Mesothelial cell of epicardium (in vitro differentiated cells): ENCODE data around the gene MED13L. TPM values are rescaled to one million over a fixed set of nuclear protein-coding genes. Genes with fewer than 3 reads are reported as not detected.

ENCODE experiments used
- DNase-seq, 2 experiments: peaks; one replicate each; pipeline ENCODE4 v3.0.0; 2021; ENCODE audit warnings: low spot score in 2 of 2; ENCODE audit not compliant: unreplicated experiment in 2 of 2
- H3K27ac Mint-ChIP-seq: 2 replicates; pipeline ENCODE4 v1.8.0; 2021; ENCODE audit warnings: mixed read lengths
- H3K27me3 Mint-ChIP-seq: 2 replicates; pipeline ENCODE4 v1.8.0; 2021; ENCODE audit warnings: low read depth, mixed read lengths
- H3K36me3 Mint-ChIP-seq: 2 replicates; pipeline ENCODE4 v1.8.0; 2021; ENCODE audit warnings: mixed read lengths
- H3K4me1 Mint-ChIP-seq: 2 replicates; pipeline ENCODE4 v1.8.0; 2021; ENCODE audit warnings: mixed read lengths
- H3K4me3 Mint-ChIP-seq: 2 replicates; pipeline ENCODE4 v1.8.0; 2021; ENCODE audit warnings: mild to moderate bottlenecking, moderate library complexity, mixed read lengths
- H3K9me3 Mint-ChIP-seq: 2 replicates; pipeline ENCODE4 v1.8.0; 2021; ENCODE audit warnings: mixed read lengths
- total RNA-seq: library from RNA; stranded (reverse); gene quantifications from 3 replicates; pipeline ENCODE4 v1.2.1, GENCODE V29; 2021
- TF ChIP-seq, protein P1 (sequence below): fragments of 200-600 bp; sonication (generic); IDR thresholded peaks from one replicate; pipeline ENCODE4 v1.5.0; 2021; ENCODE audit warnings: antibody characterized with exemption; ENCODE audit not compliant: unreplicated experiment

Gene MED13L
- total RNA-seq, 1 donor from 2014 or later = 179 TPM

DNA sequence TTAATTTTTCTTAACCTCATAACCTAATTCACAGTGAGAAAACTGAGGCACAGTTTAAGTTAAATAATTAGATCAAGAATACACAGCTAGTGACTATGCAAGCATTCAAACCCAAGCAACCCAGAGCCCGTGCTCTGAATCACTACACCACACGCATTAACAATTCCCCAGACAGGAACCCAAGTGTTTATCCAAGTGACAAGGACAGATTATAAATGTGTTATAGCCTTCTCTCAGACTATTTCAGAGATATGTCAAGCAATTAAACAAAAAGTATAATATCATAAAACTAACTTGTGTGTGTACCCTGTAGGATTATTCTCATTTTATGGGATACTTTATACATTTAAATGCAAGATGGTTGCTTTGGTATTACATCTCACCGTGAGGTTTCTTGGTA lies 43.8 kb downstream of the MED13L start:
- Mint-ChIP-seq H3K27ac (no peak overlapping the region), H3K27me3 (no peaks in the 10 kb centered on the region), H3K36me3 (peaks cover 2% of the 10 kb centered on the region), H3K4me1 (peaks cover 24% of the 10 kb centered on the region), H3K4me3 (no peak overlapping the region), H3K9me3 (no peaks in the 10 kb centered on the region)
- TF ChIP-seq, protein P1, sequence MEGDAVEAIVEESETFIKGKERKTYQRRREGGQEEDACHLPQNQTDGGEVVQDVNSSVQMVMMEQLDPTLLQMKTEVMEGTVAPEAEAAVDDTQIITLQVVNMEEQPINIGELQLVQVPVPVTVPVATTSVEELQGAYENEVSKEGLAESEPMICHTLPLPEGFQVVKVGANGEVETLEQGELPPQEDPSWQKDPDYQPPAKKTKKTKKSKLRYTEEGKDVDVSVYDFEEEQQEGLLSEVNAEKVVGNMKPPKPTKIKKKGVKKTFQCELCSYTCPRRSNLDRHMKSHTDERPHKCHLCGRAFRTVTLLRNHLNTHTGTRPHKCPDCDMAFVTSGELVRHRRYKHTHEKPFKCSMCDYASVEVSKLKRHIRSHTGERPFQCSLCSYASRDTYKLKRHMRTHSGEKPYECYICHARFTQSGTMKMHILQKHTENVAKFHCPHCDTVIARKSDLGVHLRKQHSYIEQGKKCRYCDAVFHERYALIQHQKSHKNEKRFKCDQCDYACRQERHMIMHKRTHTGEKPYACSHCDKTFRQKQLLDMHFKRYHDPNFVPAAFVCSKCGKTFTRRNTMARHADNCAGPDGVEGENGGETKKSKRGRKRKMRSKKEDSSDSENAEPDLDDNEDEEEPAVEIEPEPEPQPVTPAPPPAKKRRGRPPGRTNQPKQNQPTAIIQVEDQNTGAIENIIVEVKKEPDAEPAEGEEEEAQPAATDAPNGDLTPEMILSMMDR = no peak
- no peak for DNase-seq

DNA sequence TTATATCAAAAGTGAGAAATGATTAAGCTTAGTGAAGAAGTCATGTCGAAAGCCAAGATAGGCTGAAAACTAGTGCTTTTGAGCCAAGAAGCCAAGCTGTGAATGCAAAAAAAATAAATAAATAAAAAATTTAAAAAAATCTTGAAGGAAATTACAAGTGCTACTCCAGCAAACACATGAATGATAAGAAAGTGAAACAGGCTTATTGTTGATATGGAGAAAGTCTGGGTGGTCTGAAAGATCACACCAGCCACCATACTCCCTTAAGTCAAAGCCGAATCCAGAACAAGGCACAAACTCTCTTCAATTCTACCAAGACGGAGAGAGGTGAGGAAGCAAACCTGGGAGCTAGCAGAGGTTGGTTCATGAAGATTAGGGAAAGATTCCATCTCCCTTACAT lies 49.7 kb downstream of the MED13L start:
- no peak for DNase-seq
- Mint-ChIP-seq H3K4me3 (no peak overlapping the region), H3K27me3 (no peaks in the 10 kb centered on the region), H3K36me3 (peaks cover 4% of the 10 kb centered on the region), H3K9me3 (no peaks in the 10 kb centered on the region), H3K4me1 (peaks cover 5% of the 10 kb centered on the region), H3K27ac (no peak overlapping the region)
- TF ChIP-seq, protein P1 = no peak

DNA sequence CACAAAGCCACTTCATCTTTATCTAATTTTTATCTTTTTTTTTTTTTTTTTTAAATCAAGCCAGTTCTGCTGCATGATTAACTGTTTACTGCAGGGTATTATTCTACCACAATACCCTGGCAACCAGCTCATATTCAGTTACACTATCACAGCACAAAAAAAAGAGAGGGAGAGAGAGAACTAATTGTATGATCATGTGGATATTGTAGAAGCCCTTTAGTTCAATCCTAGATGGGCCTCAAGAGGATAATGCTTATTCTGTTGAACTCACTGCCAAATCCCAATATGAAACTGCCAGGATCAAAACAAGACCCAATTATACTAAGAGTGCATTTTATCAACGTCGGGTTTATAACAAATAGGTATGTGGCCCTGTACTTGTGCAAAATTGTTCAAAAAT lies 51.5 kb downstream of the MED13L start:
- DNase-seq = no peak
- peaks cover 11% of the 10 kb centered on the region for H3K4me1 Mint-ChIP-seq
- no peaks in the 10 kb centered on the region for H3K27me3 Mint-ChIP-seq
- no peaks in the 10 kb centered on the region for H3K9me3 Mint-ChIP-seq
- H3K27ac Mint-ChIP-seq = no peak overlapping the region
- no peak overlapping the region for H3K4me3 Mint-ChIP-seq
- H3K36me3 Mint-ChIP-seq = peaks cover 4% of the 10 kb centered on the region
- TF ChIP-seq, protein P1 = no peak

GRCh38 chr12:116222358-116222757 lies 55.1 kb downstream of the MED13L start:
- no peak overlapping the region for H3K4me3 Mint-ChIP-seq

GRCh38 chr12:116220756-116221155 lies 56.7 kb downstream of the MED13L start:
- Mint-ChIP-seq H3K4me3 (no peak overlapping the region), H3K9me3 (no peaks in the 10 kb centered on the region), H3K4me1 (peaks cover 21% of the 10 kb centered on the region), H3K27me3 (no peaks in the 10 kb centered on the region), H3K36me3 (no peaks in the 10 kb centered on the region), H3K27ac (no peak overlapping the region)
- TF ChIP-seq, protein P1 = peak; percentile 14
- no peak for DNase-seq

More at GRCh38 chr12:116222358-116222757, 55.1 kb downstream of the MED13L start:
- peaks cover 2% of the 10 kb centered on the region for H3K36me3 Mint-ChIP-seq
- DNase-seq = no peak
- peak overlapping the region; percentile 5 for H3K27ac Mint-ChIP-seq
- peaks cover 22% of the 10 kb centered on the region for H3K4me1 Mint-ChIP-seq
- no peaks in the 10 kb centered on the region for H3K27me3 Mint-ChIP-seq
- TF ChIP-seq, protein P1 = no peak
- no peaks in the 10 kb centered on the region for H3K9me3 Mint-ChIP-seq
